K562 treated with DMSO at 1 percent for 48 hours (cell line): ENCODE results near the gene PRODH2. TPM values are rescaled to one million over a fixed set of nuclear protein-coding genes. Genes with fewer than 3 reads are reported as not detected.

Source experiments
- total RNA-seq: library from RNA; unstranded; fragments of 300-600 nt; gene quantifications from 2 replicates; pipeline ENCODE4 v1.2.3, GENCODE V29; 2022; ENCODE audit warnings: low replicate concordance; ENCODE audit errors: extremely low read depth

Gene PRODH2
- not detected in 2 replicates for total RNA-seq

GRCh38 chr19:35812220-35813042 lies at the start of gene PRODH2:
TSS of gene PRODH2 (minus strand) at chr19:35812845. CDS start at chr19:35812805, 40 bp downstream.

GRCh38 chr19:35856546-35857149 lies 44.0 kb upstream of the PRODH2 start, which contains the start of gene KIRREL2:
TSS of gene KIRREL2 (plus strand) at chr19:35856911. CDS start at chr19:35857120, 209 bp downstream.

DNA sequence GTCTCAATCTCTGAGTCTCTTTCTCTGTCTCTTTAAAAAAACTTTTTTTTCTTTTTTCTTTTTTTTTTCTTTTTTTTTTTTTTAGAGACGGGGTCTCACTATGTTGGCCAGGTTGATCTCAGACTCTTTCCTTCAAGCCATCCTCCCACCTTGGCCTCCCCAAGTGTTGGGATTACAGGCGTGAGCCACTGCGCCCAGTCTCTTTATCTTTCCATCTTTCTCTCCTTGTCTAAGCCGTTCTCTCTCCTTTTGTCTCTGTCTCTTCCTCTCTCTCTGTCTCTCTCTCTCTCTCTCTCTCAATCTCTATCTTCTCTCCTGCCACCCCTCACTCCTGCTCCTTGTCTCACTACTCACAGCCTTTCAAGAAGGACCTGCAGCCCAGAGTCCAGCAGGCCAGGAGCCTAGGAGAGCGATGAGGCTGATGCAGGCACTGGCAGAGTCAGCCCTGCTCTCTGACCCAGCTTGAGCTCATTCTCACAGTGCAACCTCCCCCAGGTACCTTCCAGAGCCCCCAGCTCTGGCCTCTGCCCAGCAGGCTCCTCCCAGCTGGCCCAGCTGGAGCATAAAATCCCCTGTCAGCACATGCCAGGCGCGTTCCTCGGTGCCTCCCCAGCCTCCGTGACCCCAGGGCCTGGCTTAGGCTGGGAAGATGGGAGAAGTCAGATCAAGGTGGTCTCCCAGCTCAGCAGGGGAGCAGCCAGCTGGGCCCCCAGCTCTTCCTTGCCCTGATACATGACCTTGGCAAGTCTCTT lies 39.6 kb upstream of the PRODH2 start, which contains the start of gene NPHS1:
NPHS1 (minus strand) TSS at position 476 of the 752 bp plus-strand sequence. CDS start 667 bp downstream, outside the sequence.

DNA sequence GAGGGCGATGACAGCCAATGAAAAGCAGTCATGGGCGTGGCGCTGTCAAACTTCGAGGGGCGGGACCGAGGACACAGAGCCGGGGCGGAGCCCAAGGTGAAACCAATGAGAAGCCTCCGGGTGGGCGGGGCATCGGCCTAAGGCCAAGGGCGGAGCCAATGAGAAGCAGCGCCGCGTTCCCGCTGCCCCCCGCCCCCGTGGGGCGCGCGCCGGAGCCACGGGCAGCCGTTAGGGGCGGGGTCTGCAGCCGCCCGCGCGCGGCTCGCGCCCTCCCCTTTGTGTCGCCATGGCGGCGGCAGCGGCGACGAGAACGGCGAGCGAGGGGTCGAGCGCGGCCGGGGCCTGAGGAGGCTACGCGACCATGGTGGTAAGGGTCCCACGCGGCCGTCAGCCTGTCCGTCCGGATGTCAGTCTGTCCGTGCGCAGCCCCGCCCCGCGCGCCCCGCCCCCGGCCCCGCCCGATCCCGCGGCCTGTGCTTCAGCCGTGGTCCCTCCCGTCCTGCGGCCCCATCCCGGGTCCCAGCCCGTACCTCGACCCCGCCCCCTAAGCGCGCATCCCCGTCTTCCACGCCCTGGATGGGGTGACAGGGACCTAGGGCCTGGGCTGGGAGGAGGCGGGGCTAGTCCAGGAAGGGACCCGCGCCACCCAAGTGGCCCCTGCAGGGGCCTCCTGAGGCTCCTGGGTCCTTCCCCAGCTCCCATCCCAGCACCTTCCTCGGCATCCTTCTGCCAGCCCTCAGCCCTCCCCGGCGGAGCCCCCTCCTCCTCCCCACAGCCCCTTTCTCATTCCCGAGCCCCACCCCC lies 37.1 kb downstream of the PRODH2 start, which contains the start of gene ARHGAP33:
ARHGAP33 (plus strand) TSS at position 267 of the 804 bp plus-strand sequence; CDS start at position 362, 95 bp downstream.

GRCh38 chr19:35757749-35758608 lies 54.7 kb downstream of the PRODH2 start, which contains the start of gene PROSER3:
TSS of gene PROSER3 (plus strand) at chr19:35758176. CDS start at chr19:35758216, 40 bp downstream.

DNA sequence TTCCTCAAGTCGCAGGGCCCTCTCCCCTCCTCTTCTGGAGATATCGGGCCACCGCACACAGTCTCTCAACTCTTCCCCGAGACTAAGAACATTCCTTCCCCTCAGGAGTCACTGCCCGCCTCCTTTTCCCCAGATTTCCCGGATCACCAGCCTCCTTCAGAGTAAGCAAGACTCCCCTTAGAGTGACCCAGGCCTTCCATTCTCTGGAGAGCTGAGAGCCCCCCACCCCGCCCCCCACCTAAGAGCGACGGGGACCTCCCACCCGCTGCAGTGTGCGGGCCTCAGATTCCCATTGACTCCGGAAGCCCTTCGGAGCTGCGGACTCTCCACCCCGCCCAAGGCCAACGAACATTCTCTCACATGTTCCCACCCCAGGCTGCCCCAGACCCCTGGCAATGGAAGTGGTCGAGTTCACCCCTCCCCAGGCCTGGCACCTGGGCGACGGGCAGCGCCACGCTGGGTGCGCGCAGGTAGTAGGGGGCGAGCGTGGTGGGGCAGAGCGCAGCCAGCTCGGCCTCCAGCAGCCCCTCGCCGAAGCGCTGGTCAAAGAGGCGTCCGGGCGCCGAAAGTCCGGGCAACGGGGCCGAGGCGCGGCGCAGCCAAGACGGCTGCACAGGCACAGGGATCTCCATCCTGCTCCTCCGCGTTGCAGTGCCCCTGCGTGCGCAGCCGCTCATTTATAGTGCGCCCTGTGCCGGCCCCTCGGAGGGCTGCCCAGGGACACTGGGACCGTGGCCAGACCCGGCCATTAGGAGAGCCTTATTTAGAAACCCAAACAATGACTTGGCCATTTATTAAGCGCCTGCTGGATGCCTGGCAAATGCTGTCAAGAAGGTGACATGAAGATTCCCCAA lies 56.0 kb downstream of the PRODH2 start, which contains the start of gene HSPB6:
HSPB6 (minus strand) TSS at position 653 of the 854 bp plus-strand sequence; CDS start at position 632, 21 bp downstream.

Other genes starting within 250 kb of the PRODH2 start
- not detected in 2 replicates for gene ATP4A, start 249.2 kb downstream of the PRODH2 start, total RNA-seq
- not detected in 2 replicates for gene PMIS2, start 226.7 kb downstream of the PRODH2 start, total RNA-seq
- not detected in 2 replicates for gene HAUS5, start 200.1 kb downstream of the PRODH2 start, total RNA-seq
- gene RBM42, start 183.8 kb downstream of the PRODH2 start, total RNA-seq: not detected in 2 replicates
- not detected in 2 replicates for gene ETV2, start 171.1 kb downstream of the PRODH2 start, total RNA-seq
- gene COX6B1, start 164.5 kb downstream of the PRODH2 start, total RNA-seq: not detected in 2 replicates
- gene UPK1A, start 146.3 kb downstream of the PRODH2 start, total RNA-seq: not detected in 2 replicates
- not detected in 2 replicates for gene ZBTB32, start 108.3 kb downstream of the PRODH2 start, total RNA-seq
- 67.8 TPM in 1 of 2 replicates, not detected in the other for gene KMT2B, start 94.8 kb downstream of the PRODH2 start, total RNA-seq
- not detected in 2 replicates for gene IGFLR1, start 70.4 kb downstream of the PRODH2 start, total RNA-seq
- not detected in 2 replicates for gene U2AF1L4, start 67.4 kb downstream of the PRODH2 start, total RNA-seq
- gene PSENEN, start 67.2 kb downstream of the PRODH2 start, total RNA-seq: not detected in 2 replicates
- not detected in 2 replicates for gene LIN37, start 64.3 kb downstream of the PRODH2 start, total RNA-seq
- gene HSPB6, start 55.8 kb downstream of the PRODH2 start, total RNA-seq: not detected in 2 replicates
- not detected in 2 replicates for gene PROSER3, start 54.7 kb downstream of the PRODH2 start, total RNA-seq
- not detected in 2 replicates for gene ARHGAP33, start 37.3 kb downstream of the PRODH2 start, total RNA-seq
- gene NPHS1, start 39.7 kb upstream of the PRODH2 start, total RNA-seq: not detected in 2 replicates
- gene KIRREL2, start 44.1 kb upstream of the PRODH2 start, total RNA-seq: not detected in 2 replicates
- not detected in 2 replicates for gene APLP1, start 55.7 kb upstream of the PRODH2 start, total RNA-seq
- gene NFKBID, start 87.7 kb upstream of the PRODH2 start, total RNA-seq: not detected in 2 replicates
- gene HCST, start 89.7 kb upstream of the PRODH2 start, total RNA-seq: not detected in 2 replicates
- gene TYROBP, start 95.5 kb upstream of the PRODH2 start, total RNA-seq: not detected in 2 replicates
- not detected in 2 replicates for gene LRFN3, start 123.5 kb upstream of the PRODH2 start, total RNA-seq
- not detected in 2 replicates for gene SDHAF1, start 182.3 kb upstream of the PRODH2 start, total RNA-seq
- gene SYNE4, start 196.0 kb upstream of the PRODH2 start, total RNA-seq: not detected in 2 replicates
- not detected in 2 replicates for gene ALKBH6, start 201.4 kb upstream of the PRODH2 start, total RNA-seq
- not detected in 2 replicates for gene CLIP3, start 220.0 kb upstream of the PRODH2 start, total RNA-seq
- gene THAP8, start 241.4 kb upstream of the PRODH2 start, total RNA-seq: not detected in 2 replicates
- gene WDR62, start 242.1 kb upstream of the PRODH2 start, total RNA-seq: not detected in 2 replicates